Esophagus squamous epithelium (tissue), 5 donors: Measurements from ENCODE around the gene RUNX1. TPM values are rescaled to one million over a fixed set of nuclear protein-coding genes. Genes with fewer than 3 reads are reported as not detected.

Source experiments
- DNase-seq: peaks from one replicate; lab custom pipeline; 2025; lab: John Stamatoyannopoulos, UW
- H3K27ac ChIP-seq, 4 donors: fragments of 200-600 bp; sonication (generic); one replicate each; pipeline ENCODE4 v1.5.1; 2016 to 2019; ENCODE audit warnings: mild to moderate bottlenecking in 1 of 4
- H3K27me3 ChIP-seq, 4 donors: fragments of 200-600 bp; sonication (generic); 1 replicate in 3 of 4; 2 replicates in 1 of 4; pipeline versions ENCODE4 v1.5.1 to v1.6.0; 2017 to 2021; ENCODE audit warnings: antibody characterized with exemption in 1 of 4
- H3K36me3 ChIP-seq, 3 donors: fragments of 200-600 bp; sonication (generic); one replicate each; pipeline ENCODE4 v1.5.1; 2016 to 2019
- H3K4me1 ChIP-seq, 3 donors: fragments of 200-600 bp; sonication (generic); one replicate each; pipeline ENCODE4 v1.5.1; 2017 to 2019
- H3K4me3 ChIP-seq, 4 donors: fragments of 200-600 bp; sonication (generic); 1 replicate in 3 of 4; 2 replicates in 1 of 4; pipeline ENCODE4 v1.5.1; 2016 to 2019; ENCODE audit warnings: mild to moderate bottlenecking in 2 of 4, moderate library complexity in 1 of 4
- H3K9me3 ChIP-seq, 3 donors: fragments of 200-600 bp; sonication (generic); one replicate each; pipeline ENCODE4 v1.5.1; 2016 to 2019
- CTCF ChIP-seq, 6 experiments: fragments of 450-650 bp in 4 of 6; fragments of 200-600 bp in 2 of 6; sonication (generic) in 2 of 6; IDR thresholded peaks; one replicate each; pipeline ENCODE4 v1.5.1; 2016 to 2019; ENCODE audit warnings: antibody characterized with exemption in 6 of 6, mild to moderate bottlenecking in 4 of 6, moderate library complexity in 4 of 6
- POLR2A ChIP-seq, 4 donors: fragments of 450-650 bp; IDR thresholded peaks; one replicate each; pipeline ENCODE4 v1.6.1; 2017; ENCODE audit warnings: antibody characterized with exemption in 4 of 4, mild to moderate bottlenecking in 4 of 4, moderate library complexity in 3 of 4
- WGBS, 2 donors: methylation state at CpG; one replicate each; pipeline ENCODE4 v1.1.5; 2018; 5-methylcytosine and 5-hydroxymethylcytosine counted together
- intact Hi-C: fragments of 100-400 bp; cut with DNase I; formaldehyde crosslinking; loops from one replicate; pipeline ENCODE4 v1.15.0; 2022
- total RNA-seq, 4 donors: library from RNA; depleted of rRNA; stranded (reverse); fragments of >200 nt; gene quantifications; one replicate each; pipeline ENCODE4 v1.1.0, GENCODE V29; 2016
- donor health status: DM: yes; HTN: yes; CAD: no.

The RUNX1 gene
- total RNA-seq, 4 donors from 2014 or later, result 8.2 to 25.4 (median 18.3) TPM

- no peak overlapping the region for H3K4me3 ChIP-seq
- intact Hi-C loops, result no loop called here
- no peaks in the 10 kb centered on the region for H3K36me3 ChIP-seq
- no peak for DNase-seq
- WGBS, 2 donors, result 43 to 51% methylated on average over 3 of the region's 3 CpGs
- no peaks in the 10 kb centered on the region for H3K27me3 ChIP-seq
- no peaks in the 10 kb centered on the region for H3K9me3 ChIP-seq
- TF ChIP-seq POLR2A (IDR thresholded peaks at IDR 0.05) (no peak), CTCF (IDR thresholded peaks at IDR 0.05) (no peak)
- H3K27ac ChIP-seq, result no peak overlapping the region
- peaks cover 0 to 4% (median 0%) of the 10 kb centered on the region in 3 donors for H3K4me1 ChIP-seq
Observed at GRCh38 chr21:35091496-35091895, 42.4 kb upstream of the RUNX1 start.

GRCh38 chr21:35090403-35090802 is 41.3 kb upstream of the RUNX1 start:
- WGBS, 2 donors, result 69 to 80% methylated on average over 4 of the region's 4 CpGs
- H3K27me3 ChIP-seq, result no peaks in the 10 kb centered on the region
- H3K4me1 ChIP-seq, result peaks cover 0 to 8% (median 0%) of the 10 kb centered on the region in 3 donors
- no peak overlapping the region for H3K27ac ChIP-seq
- no peaks in the 10 kb centered on the region for H3K9me3 ChIP-seq
- intact Hi-C loops, result no loop called here
- no peak for TF ChIP-seq POLR2A (IDR thresholded peaks at IDR 0.05)
- no peak for TF ChIP-seq CTCF (IDR thresholded peaks at IDR 0.05)
- no peak for DNase-seq
- no peak overlapping the region for H3K4me3 ChIP-seq
- H3K36me3 ChIP-seq, result no peaks in the 10 kb centered on the region

DNA sequence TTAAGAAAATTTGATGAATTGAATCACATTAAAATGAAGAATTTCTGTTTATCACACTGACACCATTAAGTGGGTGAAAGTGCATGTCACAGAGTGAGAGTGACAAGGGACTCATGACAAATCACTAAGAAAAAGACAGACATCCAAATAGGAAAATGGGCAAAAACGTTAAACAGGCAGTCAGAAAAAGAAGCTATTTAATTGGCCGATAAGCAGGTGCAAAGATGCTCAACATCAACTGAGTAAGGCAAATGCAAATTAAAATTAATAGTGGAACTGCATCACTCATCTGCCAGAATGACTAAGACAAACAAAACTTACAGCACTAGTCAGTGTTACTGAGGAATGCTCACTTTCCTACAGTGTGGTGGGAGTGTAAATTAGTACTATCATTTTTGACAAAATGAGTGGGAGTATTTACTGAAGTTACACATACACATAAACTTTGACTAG is 39.2 kb upstream of the RUNX1 start:
- H3K27me3 ChIP-seq, result no peaks in the 10 kb centered on the region
- H3K4me1 ChIP-seq, result peaks cover 0 to 8% (median 0%) of the 10 kb centered on the region in 3 donors
- H3K4me3 ChIP-seq, result no peak overlapping the region
- no peaks in the 10 kb centered on the region for H3K36me3 ChIP-seq
- no peak for DNase-seq
- whole genome bisulfite sequencing, 2 donors, result 62 to 71% methylated on average over 2 of the region's 2 CpGs
- H3K9me3 ChIP-seq, result no peaks in the 10 kb centered on the region
- intact Hi-C loops, result no loop called here
- no peak overlapping the region for H3K27ac ChIP-seq
- TF ChIP-seq CTCF (IDR thresholded peaks at IDR 0.05), result no peak
- no peak for TF ChIP-seq POLR2A (IDR thresholded peaks at IDR 0.05)

DNA sequence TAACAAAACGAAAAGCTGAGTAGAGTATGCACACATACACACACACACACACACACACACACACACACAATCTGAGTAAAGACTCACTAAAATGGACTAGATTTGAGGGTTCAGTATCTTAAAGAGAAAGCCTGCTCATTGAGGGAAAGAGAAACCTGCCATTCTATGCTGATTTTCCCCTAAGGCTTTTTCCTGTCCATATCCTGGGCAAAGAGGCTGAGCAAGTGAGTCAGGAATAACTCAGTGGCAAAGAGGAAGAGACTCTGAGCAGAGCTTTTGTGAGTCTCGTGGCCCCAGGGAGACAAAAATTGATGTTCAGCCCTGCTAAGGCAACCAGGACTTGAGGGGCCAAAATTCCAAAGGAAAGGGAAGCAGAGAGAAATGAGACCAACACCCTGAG is 37.3 kb upstream of the RUNX1 start:
- no peak for DNase-seq
- TF ChIP-seq CTCF (IDR thresholded peaks at IDR 0.05), result no peak
- no peak for TF ChIP-seq POLR2A (IDR thresholded peaks at IDR 0.05)

GRCh38 chr21:35084869-35085268 is 35.8 kb upstream of the RUNX1 start:
- TF ChIP-seq CTCF (IDR thresholded peaks at IDR 0.05), result no peak
- TF ChIP-seq POLR2A (IDR thresholded peaks at IDR 0.05), result no peak
- Histone ChIP-seq H3K36me3 (no peaks in the 10 kb centered on the region), H3K27ac (no peak overlapping the region), H3K9me3 (no peaks in the 10 kb centered on the region), H3K4me1 (peaks cover 0 to 8% (median 0%) of the 10 kb centered on the region in 3 donors), H3K27me3 (peaks cover 0 to 3% (median 0%) of the 10 kb centered on the region in 4 donors), H3K4me3 (no peak overlapping the region)
- no peak for DNase-seq
- intact Hi-C loops, result no loop called here
- WGBS, 2 donors, result 18 to 25% methylated on average over 3 of the region's 3 CpGs

More for the DNA sequence above, 37.3 kb upstream of the RUNX1 start:
- no peak overlapping the region for H3K4me3 ChIP-seq
- H3K36me3 ChIP-seq, result no peaks in the 10 kb centered on the region
- WGBS, 2 donors, result 28 to 38% methylated on average over 2 of the region's 2 CpGs
- H3K27ac ChIP-seq, result no peak overlapping the region
- intact Hi-C loops, result no loop called here
- no peaks in the 10 kb centered on the region for H3K9me3 ChIP-seq
- no peaks in the 10 kb centered on the region for H3K27me3 ChIP-seq
- peaks cover 0 to 8% (median 0%) of the 10 kb centered on the region in 3 donors for H3K4me1 ChIP-seq
